Tibial artery (tissue), 4 donors: ENCODE measurements around the gene SLCO2A1.

Experiments
- DNase-seq, 2 donors: peaks; one replicate each; pipeline ENCODE4 v3.0.0-alpha.2; 2019
- H3K27ac ChIP-seq, 2 donors: fragments of 200-600 bp; sonication (generic) in 1 of 2; 1 replicate in 1 of 2; 2 replicates in 1 of 2; pipeline ENCODE4 v1.5.1; 2018 to 2019; ENCODE audit warnings: mild to moderate bottlenecking in 1 of 2
- H3K27me3 ChIP-seq, 2 donors: fragments of 200-600 bp; sonication (generic) in 1 of 2; one replicate each; pipeline versions ENCODE4 v1.5.1 to v1.6.0; 2016 to 2019
- H3K36me3 ChIP-seq, 3 donors: fragments of 200-600 bp; sonication (generic) in 2 of 3; one replicate each; pipeline ENCODE4 v1.5.1; 2016 to 2019; ENCODE audit warnings: mild to moderate bottlenecking in 2 of 3
- H3K4me1 ChIP-seq, 4 donors: fragments of 200-600 bp; sonication (generic) in 2 of 4; 1 replicate in 3 of 4; 2 replicates in 1 of 4; pipeline ENCODE4 v1.5.1; 2016 to 2019
- H3K4me3 ChIP-seq, 2 donors: fragments of 200-600 bp; sonication (generic) in 1 of 2; 1 replicate in 1 of 2; 2 replicates in 1 of 2; pipeline ENCODE4 v1.5.1; 2018 to 2019; ENCODE audit warnings: mild to moderate bottlenecking in 2 of 2
- H3K9me3 ChIP-seq, 3 donors: fragments of 200-600 bp; sonication (generic) in 1 of 3; one replicate each; pipeline ENCODE4 v1.5.1; 2016 to 2019
- CTCF ChIP-seq, 2 experiments: fragments of 200-600 bp in 1 of 2; fragments of 450-650 bp in 1 of 2; IDR thresholded peaks; one replicate each; pipeline ENCODE4 v1.5.1; 2017 to 2019; ENCODE audit warnings: antibody characterized with exemption in 2 of 2, mild to moderate bottlenecking in 1 of 2, moderate library complexity in 1 of 2
- intact Hi-C: fragments of 100-400 bp; cut with DNase I; formaldehyde crosslinking; loops from one replicate; pipeline ENCODE4 v1.15.0; 2023; ENCODE audit warnings: low total_unique reads

Gene SLCO2A1

GRCh38 chr3:134029734-134030378, at the start of gene SLCO2A1:
TSS of gene SLCO2A1 (minus strand) at chr3:134029925. CDS start at chr3:134029802, 123 bp downstream.
- H3K4me3 ChIP-seq = peak within 1 kb of the TSS; percentile 49 to 61
- no peaks in the 10 kb centered on the region for H3K9me3 ChIP-seq
- H3K27ac ChIP-seq = no peak within 1 kb of the TSS
- H3K36me3 ChIP-seq = no peaks in the 10 kb centered on the region
- intact Hi-C loops = no loop called here
- TF ChIP-seq CTCF (IDR thresholded peaks at IDR 0.05) = no peak
- DNase-seq = peak in 1 of 2 donors; percentile 33
- H3K4me1 ChIP-seq = peaks cover 0 to 20% (median 16%) of the 10 kb centered on the region in 4 donors
- peaks cover 0 to 29% of the 10 kb centered on the region in 2 donors for H3K27me3 ChIP-seq

- intact Hi-C loops = no loop called here
- DNase-seq = peak in 1 of 2 donors; percentile 69
- no peak for TF ChIP-seq CTCF (IDR thresholded peaks at IDR 0.05)
These were observed 49.4 kb upstream of the SLCO2A1 start for GRCh38 chr3:134079111-134079547.

GRCh38 chr3:134078169-134078831, 48.6 kb upstream of the SLCO2A1 start:
- Histone ChIP-seq H3K36me3 (no peaks in the 10 kb centered on the region), H3K4me1 (no peaks in the 10 kb centered on the region), H3K4me3 (no peak overlapping the region), H3K27me3 (no peaks in the 10 kb centered on the region), H3K27ac (no peak overlapping the region), H3K9me3 (peaks cover 0 to 6% (median 0%) of the 10 kb centered on the region in 3 donors)
- peak; percentile 57 to 75 for DNase-seq
- no peak for TF ChIP-seq CTCF (IDR thresholded peaks at IDR 0.05)
- intact Hi-C loops = no loop called here

More at GRCh38 chr3:134079111-134079547, 49.4 kb upstream of the SLCO2A1 start:
- Histone ChIP-seq H3K36me3 (no peaks in the 10 kb centered on the region), H3K27me3 (no peaks in the 10 kb centered on the region), H3K4me3 (no peak overlapping the region), H3K4me1 (no peaks in the 10 kb centered on the region), H3K27ac (no peak overlapping the region), H3K9me3 (peaks cover 0 to 6% (median 0%) of the 10 kb centered on the region in 3 donors)

- no peaks in the 10 kb centered on the region for H3K4me1 ChIP-seq
- no peak overlapping the region for H3K4me3 ChIP-seq
- no peak for DNase-seq
- peaks cover 0 to 6% (median 0%) of the 10 kb centered on the region in 3 donors for H3K9me3 ChIP-seq
- intact Hi-C loops = no loop called here
- H3K27ac ChIP-seq = no peak overlapping the region
- TF ChIP-seq CTCF (IDR thresholded peaks at IDR 0.05) = no peak
- H3K27me3 ChIP-seq = no peaks in the 10 kb centered on the region
- H3K36me3 ChIP-seq = no peaks in the 10 kb centered on the region
These were observed 48.0 kb upstream of the SLCO2A1 start for GRCh38 chr3:134077649-134078161.

- DNase-seq = no peak
- intact Hi-C loops = no loop called here
These were observed 47.1 kb upstream of the SLCO2A1 start for GRCh38 chr3:134076851-134077250.

More at GRCh38 chr3:134076851-134077250, 47.1 kb upstream of the SLCO2A1 start:
- Histone ChIP-seq H3K4me3 (no peak overlapping the region), H3K36me3 (no peaks in the 10 kb centered on the region), H3K9me3 (peaks cover 0 to 6% (median 0%) of the 10 kb centered on the region in 3 donors), H3K27me3 (no peaks in the 10 kb centered on the region), H3K27ac (no peak overlapping the region), H3K4me1 (no peaks in the 10 kb centered on the region)
- no peak for TF ChIP-seq CTCF (IDR thresholded peaks at IDR 0.05)
